Measurements from ENCODE around the gene THEMIS2. TPM values are rescaled to one million over a fixed set of nuclear protein-coding genes. Genes with fewer than 3 reads are reported as not detected.
A peak's percentile ranks its signal among the peaks of the same experiment; 100 is the strongest.

The THEMIS2 gene
- total and polyA plus RNA-seq, 9 of the 15 experiments (the other 6 are each of a cell fraction or from before 2014, with no cell fraction given), result 2.3 to 12.7 (median 8.0) TPM

DNA sequence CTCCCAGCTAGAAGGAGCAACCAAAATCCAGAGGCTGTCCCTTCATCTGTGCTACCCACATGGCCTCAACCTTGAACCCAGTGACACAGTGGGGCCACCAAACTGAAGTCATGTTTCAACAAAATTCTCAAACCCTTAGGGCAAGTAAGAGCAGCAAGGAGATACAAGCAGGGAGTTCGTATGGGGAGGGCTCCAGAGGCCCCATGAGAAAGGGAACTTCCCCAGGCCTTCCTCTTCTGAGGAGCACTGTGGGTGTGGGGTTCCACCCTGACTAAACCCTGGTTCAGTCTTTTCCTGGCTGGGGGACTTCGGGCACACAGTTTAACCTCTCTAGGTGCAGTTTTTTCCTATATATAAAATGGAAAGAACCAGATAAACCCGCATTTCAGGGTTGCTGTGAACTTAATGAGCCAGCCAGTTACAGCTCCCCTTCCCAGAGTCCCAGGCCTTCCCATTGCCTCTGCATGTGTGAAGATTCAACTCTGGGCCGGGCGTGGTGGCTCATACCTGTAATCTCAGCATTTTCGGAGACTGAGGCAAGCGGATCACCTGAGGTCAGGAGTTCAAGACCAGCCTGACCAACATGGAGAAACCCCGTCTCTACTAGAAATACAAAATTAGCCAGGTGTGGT is 8.0 kb upstream of the THEMIS2 start:
- DNase-seq (ENCODE audit: extremely low read depth in 1 of 4, low spot score in 3 of 4), result peak in 2 of 4 experiments; percentile 35 to 39
- peak overlapping the region; percentile 1 to 77; a peak in 2 of 4 replicates for H3K9ac ChIP-seq (ENCODE audit: insufficient read depth in 1 of 2, low read depth in 2 of 2, low read length in 2 of 2)
- TF ChIP-seq CXXC5 (CRISPR knock-in tag; IDR thresholded peaks at IDR 0.05) (0 out of 2 replicates have a peak, but pooled peaks have one; percentile 8), ZNF592 (IDR thresholded peaks at IDR 0.05) (peak; percentile 33; the same call in 1 of the 2 replicates), EZH2 (IDR thresholded peaks at IDR 0.05; ENCODE audit: borderline replicate concordance, low read depth, low read length) (no peak), SPI1 (IDR thresholded peaks at IDR 0.05; ENCODE audit: borderline replicate concordance, low read depth, low read length) (peak; percentile 55; the same call in 1 of the 2 replicates), LCOR (CRISPR knock-in tag; IDR thresholded peaks at IDR 0.05) (no peak), ZBTB26 (CRISPR knock-in tag; IDR thresholded peaks at IDR 0.05) (no peak), MIER1 (IDR thresholded peaks at IDR 0.05; ENCODE audit: low read depth) (no peak), ZNF57 (CRISPR knock-in tag; IDR thresholded peaks at IDR 0.05) (0 out of 2 replicates have a peak, but pooled peaks have one; percentile 35)
- TF ChIP-seq, protein P1, sequence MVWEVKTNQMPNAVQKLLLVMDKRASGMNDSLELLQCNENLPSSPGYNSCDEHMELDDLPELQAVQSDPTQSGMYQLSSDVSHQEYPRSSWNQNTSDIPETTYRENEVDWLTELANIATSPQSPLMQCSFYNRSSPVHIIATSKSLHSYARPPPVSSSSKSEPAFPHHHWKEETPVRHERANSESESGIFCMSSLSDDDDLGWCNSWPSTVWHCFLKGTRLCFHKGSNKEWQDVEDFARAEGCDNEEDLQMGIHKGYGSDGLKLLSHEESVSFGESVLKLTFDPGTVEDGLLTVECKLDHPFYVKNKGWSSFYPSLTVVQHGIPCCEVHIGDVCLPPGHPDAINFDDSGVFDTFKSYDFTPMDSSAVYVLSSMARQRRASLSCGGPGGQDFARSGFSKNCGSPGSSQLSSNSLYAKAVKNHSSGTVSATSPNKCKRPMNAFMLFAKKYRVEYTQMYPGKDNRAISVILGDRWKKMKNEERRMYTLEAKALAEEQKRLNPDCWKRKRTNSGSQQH (CRISPR knock-in tag; IDR thresholded peaks at IDR 0.05), result 0 out of 2 replicates have a peak, but pooled peaks have one; percentile 13
- TF ChIP-seq, protein P2, sequence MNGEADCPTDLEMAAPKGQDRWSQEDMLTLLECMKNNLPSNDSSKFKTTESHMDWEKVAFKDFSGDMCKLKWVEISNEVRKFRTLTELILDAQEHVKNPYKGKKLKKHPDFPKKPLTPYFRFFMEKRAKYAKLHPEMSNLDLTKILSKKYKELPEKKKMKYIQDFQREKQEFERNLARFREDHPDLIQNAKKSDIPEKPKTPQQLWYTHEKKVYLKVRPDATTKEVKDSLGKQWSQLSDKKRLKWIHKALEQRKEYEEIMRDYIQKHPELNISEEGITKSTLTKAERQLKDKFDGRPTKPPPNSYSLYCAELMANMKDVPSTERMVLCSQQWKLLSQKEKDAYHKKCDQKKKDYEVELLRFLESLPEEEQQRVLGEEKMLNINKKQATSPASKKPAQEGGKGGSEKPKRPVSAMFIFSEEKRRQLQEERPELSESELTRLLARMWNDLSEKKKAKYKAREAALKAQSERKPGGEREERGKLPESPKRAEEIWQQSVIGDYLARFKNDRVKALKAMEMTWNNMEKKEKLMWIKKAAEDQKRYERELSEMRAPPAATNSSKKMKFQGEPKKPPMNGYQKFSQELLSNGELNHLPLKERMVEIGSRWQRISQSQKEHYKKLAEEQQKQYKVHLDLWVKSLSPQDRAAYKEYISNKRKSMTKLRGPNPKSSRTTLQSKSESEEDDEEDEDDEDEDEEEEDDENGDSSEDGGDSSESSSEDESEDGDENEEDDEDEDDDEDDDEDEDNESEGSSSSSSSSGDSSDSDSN (IDR thresholded peaks at IDR 0.05; ENCODE audit: borderline replicate concordance in 1 of 2, low read depth in 2 of 2, low read length in 2 of 2), result 0 out of 4 replicates have a peak, but pooled peaks of 1 of the 2 experiments have one; percentile 21

More for the DNA sequence above, 8.0 kb upstream of the THEMIS2 start:
- no peaks in the 10 kb centered on the region for H3K27me3 ChIP-seq (ENCODE audit: control insufficient read depth in 2 of 2, insufficient read depth in 2 of 2, low read length in 2 of 2)
- no peaks in the 10 kb centered on the region for H3K36me3 ChIP-seq (ENCODE audit: control insufficient read depth, insufficient read depth, low read length)
- ChIA-PET POLR2A (interaction anchor here (0.6 to 1.1 kb wide), 2 partner anchors 8 to 33 kb away, joined by 3 read pairs; partner anchors contain the start of gene THEMIS2), CTCF (ENCODE audit: low intra/inter-chr PET ratio) (no interaction called here)
- no peaks in the 10 kb centered on the region for H3K9me3 ChIP-seq (replicated peaks; ENCODE audit: control insufficient read depth, insufficient read depth, low read depth, low read length)
- H3K27ac ChIP-seq (ENCODE audit: extremely low read depth, low read depth, low read length), result peak overlapping the region; percentile 31
- no peaks in the 10 kb centered on the region for H4K20me1 ChIP-seq (replicated peaks; ENCODE audit: control insufficient read depth, insufficient read depth, low read length)
- BruUV-seq (replicated peaks), result no TSS peak
- no peaks in the 10 kb centered on the region for H3K79me2 ChIP-seq (ENCODE audit: control insufficient read depth, insufficient read depth, low read length)
- H3K9me1 ChIP-seq (ENCODE audit: control insufficient read depth, insufficient read depth, low read length), result no peaks in the 10 kb centered on the region
- peak overlapping the region; percentile 91 for H2AFZ ChIP-seq (ENCODE audit: low read depth, low read length)
- FAIRE-seq, result no peak
- H3K4me1 ChIP-seq (replicated peaks in 1 of 2; ENCODE audit: control insufficient read depth in 2 of 2, insufficient read depth in 2 of 2, low read length in 2 of 2), result peaks cover 39 to 59% of the 10 kb centered on the region in 2 experiments
- WGBS (ENCODE audit: insufficient coverage, low coverage, missing lambda C conversion rate), result 69% methylated on average over 8 of the region's 8 CpGs
- no peak for ATAC-seq
- intact Hi-C loops (cut with micrococcal nuclease) (no loop called here), in situ Hi-C loops (cut with MboI) (loop anchor here (5.0 to 10.0 kb wide), 2 partner anchors 103 to 330 kb away; no protein-coding TSS in a partner anchor)
- no peak overlapping the region for H3K4me3 ChIP-seq
- no peak overlapping the region for H3K4me2 ChIP-seq (ENCODE audit: insufficient read depth, low read length)
